ENCODE measurements around the gene ADAM19. TPM values are rescaled to one million over a fixed set of nuclear protein-coding genes. Genes with fewer than 3 reads are reported as not detected.

ADAM19 gene
- total RNA-seq, 2 donors from 2014 or later, result 1.9 to 8.1 TPM

DNA sequence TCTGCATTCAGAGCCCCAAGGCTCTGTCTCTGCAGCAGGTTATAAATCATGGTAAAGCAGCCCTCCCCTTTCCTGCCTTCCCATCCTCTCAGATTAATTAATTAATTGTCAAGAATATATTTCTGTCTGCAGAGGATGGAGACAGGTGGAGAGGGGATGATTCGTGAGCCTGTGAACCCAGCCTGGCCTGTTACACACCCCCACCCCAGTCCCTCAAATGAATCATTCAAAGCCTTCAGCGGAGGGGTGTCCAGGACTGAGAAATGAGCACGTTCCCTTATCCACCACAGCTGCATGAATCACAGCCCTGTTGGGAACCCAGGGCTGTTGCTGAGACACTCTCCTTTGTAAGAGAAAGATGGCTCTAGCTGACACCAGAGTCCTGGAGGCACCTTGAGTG, 59.6 kb downstream of the ADAM19 start:
- Histone ChIP-seq H3K36me3 (no peaks in the 10 kb centered on the region), H3K9me3 (no peaks in the 10 kb centered on the region), H3K27ac (peak overlapping the region; percentile 51 to 55), H3K4me3 (no peak overlapping the region), H3K27me3 (replicated peaks; ENCODE audit: insufficient read depth) (no peaks in the 10 kb centered on the region), H3K4me1 (replicated peaks) (no peaks in the 10 kb centered on the region)
- no peak for DNase-seq (ENCODE audit: low spot score)
- WGBS, result 36% methylated on average over 3 of the region's 3 CpGs
- intact Hi-C loops (cut with DNase I), result loop anchor here (5.0 kb wide), 1 partner anchor 41 kb away; no protein-coding TSS in a partner anchor
- TF ChIP-seq POLR2AphosphoS5 (IDR thresholded peaks at IDR 0.05) (no peak), POLR2A (IDR thresholded peaks at IDR 0.05) (no peak)
- TF ChIP-seq, protein P1, sequence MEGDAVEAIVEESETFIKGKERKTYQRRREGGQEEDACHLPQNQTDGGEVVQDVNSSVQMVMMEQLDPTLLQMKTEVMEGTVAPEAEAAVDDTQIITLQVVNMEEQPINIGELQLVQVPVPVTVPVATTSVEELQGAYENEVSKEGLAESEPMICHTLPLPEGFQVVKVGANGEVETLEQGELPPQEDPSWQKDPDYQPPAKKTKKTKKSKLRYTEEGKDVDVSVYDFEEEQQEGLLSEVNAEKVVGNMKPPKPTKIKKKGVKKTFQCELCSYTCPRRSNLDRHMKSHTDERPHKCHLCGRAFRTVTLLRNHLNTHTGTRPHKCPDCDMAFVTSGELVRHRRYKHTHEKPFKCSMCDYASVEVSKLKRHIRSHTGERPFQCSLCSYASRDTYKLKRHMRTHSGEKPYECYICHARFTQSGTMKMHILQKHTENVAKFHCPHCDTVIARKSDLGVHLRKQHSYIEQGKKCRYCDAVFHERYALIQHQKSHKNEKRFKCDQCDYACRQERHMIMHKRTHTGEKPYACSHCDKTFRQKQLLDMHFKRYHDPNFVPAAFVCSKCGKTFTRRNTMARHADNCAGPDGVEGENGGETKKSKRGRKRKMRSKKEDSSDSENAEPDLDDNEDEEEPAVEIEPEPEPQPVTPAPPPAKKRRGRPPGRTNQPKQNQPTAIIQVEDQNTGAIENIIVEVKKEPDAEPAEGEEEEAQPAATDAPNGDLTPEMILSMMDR (IDR thresholded peaks at IDR 0.05), result no peak

DNA sequence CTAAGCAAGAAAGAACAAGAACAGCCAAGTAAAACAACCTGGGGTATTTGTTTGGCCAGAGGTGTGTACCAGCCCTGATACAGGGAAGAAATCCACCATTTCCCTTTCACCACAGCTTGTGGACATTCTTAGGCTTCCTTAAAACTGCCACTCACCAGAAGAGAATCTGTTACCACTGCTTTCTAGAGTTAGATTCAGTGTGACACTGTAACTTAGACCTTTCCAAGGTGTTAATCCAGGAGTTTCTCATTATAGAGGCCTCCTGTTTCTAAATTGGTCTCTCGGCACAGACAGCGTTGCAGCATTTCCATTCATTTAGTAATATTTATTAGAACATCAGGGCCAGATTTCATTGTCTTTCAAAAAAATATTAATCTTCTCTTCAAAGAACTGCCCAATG, 60.6 kb downstream of the ADAM19 start:
- DNase-seq (ENCODE audit: low spot score), result no peak
- Histone ChIP-seq H3K27ac (peak overlapping the region in 1 of 2 donors; percentile 55), H3K9me3 (no peaks in the 10 kb centered on the region), H3K4me1 (replicated peaks) (no peaks in the 10 kb centered on the region), H3K4me3 (no peak overlapping the region), H3K36me3 (no peaks in the 10 kb centered on the region), H3K27me3 (replicated peaks; ENCODE audit: insufficient read depth) (no peaks in the 10 kb centered on the region)
- intact Hi-C loops (cut with DNase I), result loop anchor here (5.0 kb wide), 1 partner anchor 42 kb away; no protein-coding TSS in a partner anchor
- 86% methylated on average over 2 of the region's 2 CpGs for WGBS
- TF ChIP-seq POLR2A (IDR thresholded peaks at IDR 0.05), result no peak
- TF ChIP-seq, protein P1 (IDR thresholded peaks at IDR 0.05), result no peak
- no peak for TF ChIP-seq POLR2AphosphoS5 (IDR thresholded peaks at IDR 0.05)

DNA sequence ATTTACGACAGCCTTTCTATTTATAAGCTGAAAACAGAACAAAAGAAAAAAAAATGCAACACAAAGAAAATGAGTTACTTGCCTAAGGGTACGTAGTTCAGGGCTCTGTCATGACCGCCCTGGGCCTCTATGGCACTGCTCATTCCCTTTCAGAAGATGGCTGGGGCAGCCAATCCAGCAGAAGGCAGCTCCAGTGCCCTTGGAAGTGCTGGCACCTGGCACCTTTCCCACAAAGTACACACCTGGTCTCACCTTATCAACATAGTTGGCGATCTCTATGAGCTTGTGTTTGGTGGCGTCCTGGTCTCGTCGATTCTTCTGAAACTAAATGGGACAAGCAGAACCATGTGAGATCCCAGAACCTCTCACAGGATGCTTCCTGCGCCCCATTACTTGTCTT, 62.4 kb downstream of the ADAM19 start:
- H3K4me3 ChIP-seq, result no peak overlapping the region
- no peaks in the 10 kb centered on the region for H3K4me1 ChIP-seq (replicated peaks)
- no peak for TF ChIP-seq POLR2AphosphoS5 (IDR thresholded peaks at IDR 0.05)
- no peak for TF ChIP-seq POLR2A (IDR thresholded peaks at IDR 0.05)
- TF ChIP-seq, protein P1 (IDR thresholded peaks at IDR 0.05), result no peak
- H3K36me3 ChIP-seq, result no peaks in the 10 kb centered on the region
- no peak for DNase-seq (ENCODE audit: low spot score)
- H3K9me3 ChIP-seq, result no peaks in the 10 kb centered on the region
- H3K27ac ChIP-seq, result peak overlapping the region; percentile 8 to 25
- WGBS, result 67% methylated on average over 8 of the region's 8 CpGs
- intact Hi-C loops (cut with DNase I), result no loop called here
- H3K27me3 ChIP-seq (replicated peaks; ENCODE audit: insufficient read depth), result no peaks in the 10 kb centered on the region

DNA sequence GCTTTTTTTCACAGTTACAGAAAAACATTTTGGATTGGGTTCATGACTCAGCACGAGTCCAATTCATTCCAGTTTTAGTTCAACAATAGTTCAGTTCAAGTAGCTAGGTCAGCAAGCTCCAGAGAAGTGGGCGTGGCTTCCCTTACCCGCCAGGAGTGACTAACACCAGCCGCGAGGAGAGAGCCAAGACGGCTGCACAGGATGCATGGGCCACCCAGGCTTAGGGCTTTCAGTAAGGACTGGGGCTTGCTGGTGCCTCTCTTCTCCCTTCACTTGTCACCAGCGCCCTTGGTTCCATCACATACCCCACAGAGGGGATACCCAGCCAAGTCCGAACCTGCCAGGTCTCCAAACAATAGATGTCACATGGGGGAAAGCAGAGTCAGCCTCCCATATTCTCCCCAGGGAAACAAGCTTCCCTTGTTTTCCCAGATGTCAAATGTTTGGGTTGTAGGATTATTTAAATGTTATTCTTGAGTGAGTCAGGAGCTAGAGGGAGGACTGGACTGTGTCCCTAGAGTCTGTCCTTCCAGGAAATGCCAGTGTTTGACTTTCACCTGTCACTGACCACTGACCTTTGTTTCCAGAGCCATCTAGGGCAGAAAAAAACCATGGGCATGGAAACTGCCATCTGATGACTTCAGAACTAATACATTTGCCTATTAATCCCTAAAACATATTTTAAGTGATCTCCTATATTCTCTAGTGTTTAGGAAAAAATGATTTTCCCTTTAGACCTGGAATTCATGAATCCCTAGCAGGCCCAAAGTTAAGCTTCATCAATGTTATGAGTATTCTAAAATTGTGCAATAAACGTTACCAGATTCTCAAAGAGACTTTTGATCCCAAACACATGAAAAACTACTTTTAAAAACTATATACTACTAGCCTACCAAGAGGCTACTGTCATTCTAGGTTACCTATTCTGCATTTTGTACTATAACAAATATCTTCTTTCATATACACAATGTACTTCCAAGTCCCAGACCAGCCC, 63.6 kb downstream of the ADAM19 start:
- TF ChIP-seq POLR2AphosphoS5 (IDR thresholded peaks at IDR 0.05), result peak; percentile 44
- TF ChIP-seq, protein P1 (IDR thresholded peaks at IDR 0.05), result no peak
- Histone ChIP-seq H3K4me1 (replicated peaks) (no peaks in the 10 kb centered on the region), H3K27ac (peak overlapping the region; percentile 8 to 47), H3K9me3 (no peaks in the 10 kb centered on the region), H3K36me3 (no peaks in the 10 kb centered on the region), H3K4me3 (no peak overlapping the region), H3K27me3 (replicated peaks; ENCODE audit: insufficient read depth) (no peaks in the 10 kb centered on the region)
- 21% methylated on average over 9 of the region's 9 CpGs for WGBS
- intact Hi-C loops (cut with DNase I), result no loop called here
- DNase-seq (ENCODE audit: low spot score), result peak; percentile 49
